ENCODE measurements around the gene GATD1.

Gene GATD1

DNA sequence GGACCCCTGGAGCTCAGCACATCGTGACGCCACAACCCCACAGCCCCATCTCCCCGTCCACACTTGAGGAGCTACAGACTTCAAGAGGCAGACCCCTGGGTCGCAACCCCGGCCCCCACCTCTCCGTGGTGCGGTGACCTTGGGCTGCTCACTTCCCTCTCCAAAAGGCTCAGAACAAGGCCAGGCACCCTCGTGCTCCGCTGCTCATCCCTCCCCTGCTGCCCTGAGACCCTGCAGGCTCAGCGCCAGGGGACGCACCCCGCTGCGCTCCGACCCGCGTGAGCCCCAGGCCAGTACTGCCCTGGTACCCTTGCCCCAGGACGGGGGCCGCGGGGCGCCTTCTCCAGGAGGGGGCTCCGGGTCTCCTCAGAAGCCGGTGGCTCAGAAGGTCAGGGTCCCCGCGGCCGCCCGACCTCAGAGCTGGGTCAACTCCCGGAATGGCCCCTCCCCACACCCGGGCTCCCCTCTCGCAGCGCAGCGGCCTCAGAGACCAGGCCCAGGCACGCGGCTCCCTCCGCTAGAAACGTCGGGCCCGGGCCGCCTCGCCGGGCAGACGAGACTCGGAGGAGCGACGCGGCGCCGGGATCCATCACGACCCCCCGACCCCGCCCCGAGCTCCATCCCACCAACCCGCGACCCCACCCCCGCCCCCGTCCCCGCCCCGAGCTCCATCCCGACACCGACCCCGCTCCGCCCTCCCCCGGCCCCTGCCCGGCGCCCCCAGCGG is 563 bp downstream of the GATD1 start:
- ChIA-PET CTCF (interaction anchor here (0.7 to 5.1 kb wide), 6 partner anchors 9 to 222 kb away, joined by 3 to 25 read pairs (median 4); no protein-coding TSS in a partner anchor), POLR2A (interaction anchor here (0.5 to 1.9 kb wide), 3 partner anchors 13 to 18 kb away, joined by 3 to 10 read pairs (median 4); no protein-coding TSS in a partner anchor)
- TF ChIP-seq, protein P1, sequence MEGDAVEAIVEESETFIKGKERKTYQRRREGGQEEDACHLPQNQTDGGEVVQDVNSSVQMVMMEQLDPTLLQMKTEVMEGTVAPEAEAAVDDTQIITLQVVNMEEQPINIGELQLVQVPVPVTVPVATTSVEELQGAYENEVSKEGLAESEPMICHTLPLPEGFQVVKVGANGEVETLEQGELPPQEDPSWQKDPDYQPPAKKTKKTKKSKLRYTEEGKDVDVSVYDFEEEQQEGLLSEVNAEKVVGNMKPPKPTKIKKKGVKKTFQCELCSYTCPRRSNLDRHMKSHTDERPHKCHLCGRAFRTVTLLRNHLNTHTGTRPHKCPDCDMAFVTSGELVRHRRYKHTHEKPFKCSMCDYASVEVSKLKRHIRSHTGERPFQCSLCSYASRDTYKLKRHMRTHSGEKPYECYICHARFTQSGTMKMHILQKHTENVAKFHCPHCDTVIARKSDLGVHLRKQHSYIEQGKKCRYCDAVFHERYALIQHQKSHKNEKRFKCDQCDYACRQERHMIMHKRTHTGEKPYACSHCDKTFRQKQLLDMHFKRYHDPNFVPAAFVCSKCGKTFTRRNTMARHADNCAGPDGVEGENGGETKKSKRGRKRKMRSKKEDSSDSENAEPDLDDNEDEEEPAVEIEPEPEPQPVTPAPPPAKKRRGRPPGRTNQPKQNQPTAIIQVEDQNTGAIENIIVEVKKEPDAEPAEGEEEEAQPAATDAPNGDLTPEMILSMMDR (IDR thresholded peaks at IDR 0.05; ENCODE audit: insufficient read depth, low read length, missing control alignments) = no peak
- H3K4me3 ChIP-seq (ENCODE audit: low read depth, low read length) = peak overlapping the region; percentile 73
- DNase-seq (ENCODE audit: low read depth, low spot score) = no peak

DNA sequence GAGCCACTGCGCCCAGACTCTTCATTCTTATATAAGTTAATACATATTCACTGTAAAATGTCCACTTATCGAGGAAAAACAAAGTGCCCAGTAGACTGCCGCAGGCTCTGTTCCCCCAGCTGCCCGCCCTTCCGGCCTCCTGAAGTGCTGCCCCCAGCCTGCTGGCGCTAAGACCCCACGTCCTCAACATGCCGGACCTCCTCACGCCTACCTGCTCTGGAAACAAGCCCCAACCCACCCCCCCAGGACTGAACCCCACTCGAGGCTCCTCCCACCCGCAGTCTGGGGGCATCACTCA is 1.1 kb downstream of the GATD1 start:
- ChIA-PET CTCF (interaction anchor here (0.8 to 5.1 kb wide), 8 partner anchors 8 to 221 kb away, joined by 3 to 25 read pairs (median 4); no protein-coding TSS in a partner anchor), POLR2A (interaction anchor here (1.2 to 1.9 kb wide), 2 partner anchors 15 to 19 kb away, joined by 3 to 10 read pairs; no protein-coding TSS in a partner anchor)
- TF ChIP-seq, protein P1 (IDR thresholded peaks at IDR 0.05; ENCODE audit: insufficient read depth, low read length, missing control alignments) = no peak
- no peak for DNase-seq (ENCODE audit: low read depth, low spot score)
- H3K4me3 ChIP-seq (ENCODE audit: low read depth, low read length) = peak overlapping the region; percentile 73

DNA sequence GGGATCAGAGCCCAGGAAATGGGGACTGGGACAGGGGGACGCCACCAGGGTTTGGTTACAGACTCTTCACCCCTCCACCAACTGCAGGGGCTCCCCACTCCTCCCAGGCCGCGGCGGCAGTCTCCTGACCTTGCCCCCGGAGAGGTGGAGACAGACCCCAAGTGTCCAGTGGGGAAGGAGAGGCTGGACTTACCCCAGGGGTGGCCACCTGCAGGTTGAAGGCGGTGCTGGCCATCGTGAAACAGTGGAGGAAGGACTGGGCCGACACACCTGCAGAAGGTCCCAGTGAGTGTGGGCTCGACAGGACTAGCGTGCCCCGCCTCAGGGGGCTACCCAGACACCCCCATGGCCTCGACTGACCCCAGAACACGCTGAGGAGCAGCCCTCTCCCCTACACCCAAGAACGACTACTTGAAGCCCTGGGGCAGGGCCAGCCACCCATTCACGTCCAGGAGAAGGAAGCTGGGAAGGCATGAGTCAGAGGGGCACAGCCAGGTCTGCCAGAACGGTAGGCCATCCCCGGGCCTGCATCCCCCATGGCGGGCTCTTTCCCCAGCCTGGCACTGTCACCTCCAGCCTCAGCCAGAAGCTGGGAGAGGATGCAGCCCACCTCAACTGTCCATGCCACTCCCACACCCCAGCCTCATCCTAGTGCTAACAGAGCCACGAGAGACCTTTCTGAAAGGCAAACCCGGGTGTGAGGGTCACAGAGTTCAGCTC is 2.3 kb downstream of the GATD1 start:
- peak overlapping the region; percentile 33; the same call in 1 of the 2 replicates for H3K4me3 ChIP-seq (ENCODE audit: low read depth, low read length)
- no peak for DNase-seq (ENCODE audit: low read depth, low spot score)
- ChIA-PET CTCF (interaction anchor here (1.3 to 5.1 kb wide), 4 partner anchors 9 to 220 kb away, joined by 5 to 25 read pairs (median 7); no protein-coding TSS in a partner anchor), POLR2A (interaction anchor here (0.9 kb wide), 1 partner anchor 12 kb away, joined by 3 read pairs; no protein-coding TSS in a partner anchor)
- TF ChIP-seq, protein P1 (IDR thresholded peaks at IDR 0.05; ENCODE audit: insufficient read depth, low read length, missing control alignments) = no peak

DNA sequence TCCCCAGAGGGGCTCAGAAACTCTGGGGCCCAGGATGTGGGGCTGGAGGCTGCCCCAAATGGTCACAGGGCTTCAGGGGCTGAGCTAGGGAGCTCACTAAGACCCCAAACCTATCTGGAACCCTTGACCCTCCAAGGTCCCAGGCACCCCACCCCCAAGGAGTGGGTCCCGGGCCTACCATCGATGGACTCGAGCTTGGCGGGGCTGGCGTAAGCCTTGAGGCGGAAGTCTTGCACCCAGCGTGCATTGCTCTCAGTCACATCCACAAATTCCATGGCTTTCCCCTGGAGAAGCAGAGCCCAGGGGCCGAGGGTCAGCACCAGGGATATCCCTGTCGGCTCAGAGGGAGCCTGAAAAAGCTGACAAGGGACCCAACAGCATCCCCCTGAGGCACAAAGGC is 3.5 kb downstream of the GATD1 start:
- ChIA-PET POLR2A (no interaction called here), CTCF (interaction anchor here (1.3 kb wide), 1 partner anchor 10 kb away, joined by 6 read pairs; no protein-coding TSS in a partner anchor)

DNA sequence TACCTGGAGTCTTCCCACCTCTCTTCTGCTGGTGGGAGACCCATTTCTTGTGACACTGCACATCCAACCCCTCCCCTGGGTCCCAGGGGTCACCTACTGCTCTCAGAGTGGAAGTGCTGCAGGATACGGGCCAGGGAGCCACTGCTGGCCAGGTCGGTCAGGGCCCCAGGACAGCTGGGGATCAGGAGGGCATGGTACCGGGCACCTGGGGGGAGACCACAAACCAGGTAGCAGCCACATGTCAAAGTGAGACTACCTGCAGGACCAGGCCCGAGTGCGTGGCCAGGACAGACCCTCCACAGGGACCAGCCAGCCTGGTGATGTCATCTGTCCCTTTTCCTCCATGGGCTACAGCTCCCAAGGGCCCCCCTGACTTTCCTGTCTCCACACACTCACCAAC is 3.9 kb downstream of the GATD1 start:
- no peak for DNase-seq (ENCODE audit: low read depth, low spot score)
- ChIA-PET CTCF (interaction anchor here (1.3 kb wide), 1 partner anchor 10 kb away, joined by 6 read pairs; no protein-coding TSS in a partner anchor), POLR2A (no interaction called here)
- TF ChIP-seq, protein P1 (IDR thresholded peaks at IDR 0.05; ENCODE audit: insufficient read depth, low read length, missing control alignments) = no peak
- H3K4me3 ChIP-seq (ENCODE audit: low read depth, low read length) = no peak overlapping the region

More for the DNA sequence above, 3.5 kb downstream of the GATD1 start:
- no peak for DNase-seq (ENCODE audit: low read depth, low spot score)
- TF ChIP-seq, protein P1 (IDR thresholded peaks at IDR 0.05; ENCODE audit: insufficient read depth, low read length, missing control alignments) = no peak
- no peak overlapping the region for H3K4me3 ChIP-seq (ENCODE audit: low read depth, low read length)
